Measurements from ENCODE around the gene PSMB10. TPM values are rescaled to one million over a fixed set of nuclear protein-coding genes. Genes with fewer than 3 reads are reported as not detected.

Gene PSMB10
- total RNA-seq, 4 donors from 2014 or later: 22.9 to 57.6 (median 39.4) TPM

GRCh38 chr16:67933805-67934204 lies 2.8 kb downstream of the PSMB10 start:
- Histone ChIP-seq H3K4me3 (no peak overlapping the region), H3K9me3 (no peaks in the 10 kb centered on the region), H3K36me3 (peaks cover 0 to 41% (median 5%) of the 10 kb centered on the region in 3 donors), H3K27me3 (no peaks in the 10 kb centered on the region), H3K27ac (no peak overlapping the region), H3K4me1 (peaks cover 0 to 27% (median 20%) of the 10 kb centered on the region in 4 donors)
- TF ChIP-seq POLR2A (IDR thresholded peaks at IDR 0.05) (no peak), CTCF (IDR thresholded peaks at IDR 0.05) (no peak), EP300 (IDR thresholded peaks at IDR 0.05) (no peak)
- no peak for DNase-seq (ENCODE audit: low spot score in 2 of 2)
- WGBS, 2 donors: 80 to 82% methylated on average over 6 to 7 of the region's 7 CpGs

DNA sequence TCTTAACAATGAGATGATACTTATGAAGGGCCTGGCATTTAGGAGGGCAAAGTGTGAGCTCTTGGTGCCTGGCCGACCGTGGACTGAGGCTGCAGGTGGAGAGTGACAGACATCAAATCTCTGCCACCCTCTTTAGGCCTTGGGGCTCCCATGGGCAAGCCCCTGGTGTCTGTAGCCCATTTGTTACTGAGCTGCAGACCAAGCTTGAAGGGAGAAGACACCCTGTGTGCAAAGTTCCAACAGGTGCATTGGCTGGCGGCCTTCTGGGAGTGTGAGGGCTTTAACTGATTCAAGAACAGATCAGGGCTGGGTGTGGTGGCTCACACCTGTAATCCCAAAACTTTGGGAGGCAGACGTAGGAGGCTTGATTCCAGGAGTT lies 4.2 kb downstream of the PSMB10 start:
- TF ChIP-seq POLR2A (IDR thresholded peaks at IDR 0.05) (no peak), EP300 (IDR thresholded peaks at IDR 0.05) (no peak), CTCF (IDR thresholded peaks at IDR 0.05) (no peak)
- no peaks in the 10 kb centered on the region for H3K9me3 ChIP-seq
- peaks cover 0 to 28% (median 19%) of the 10 kb centered on the region in 4 donors for H3K4me1 ChIP-seq
- H3K27ac ChIP-seq: no peak overlapping the region
- no peak overlapping the region for H3K4me3 ChIP-seq
- peaks cover 0 to 53% (median 8%) of the 10 kb centered on the region in 3 donors for H3K36me3 ChIP-seq
- 85 to 100% methylated on average over 2 to 4 of the region's 4 CpGs for WGBS, 2 donors
- DNase-seq (ENCODE audit: low spot score in 2 of 2): no peak
- no peaks in the 10 kb centered on the region for H3K27me3 ChIP-seq

DNA sequence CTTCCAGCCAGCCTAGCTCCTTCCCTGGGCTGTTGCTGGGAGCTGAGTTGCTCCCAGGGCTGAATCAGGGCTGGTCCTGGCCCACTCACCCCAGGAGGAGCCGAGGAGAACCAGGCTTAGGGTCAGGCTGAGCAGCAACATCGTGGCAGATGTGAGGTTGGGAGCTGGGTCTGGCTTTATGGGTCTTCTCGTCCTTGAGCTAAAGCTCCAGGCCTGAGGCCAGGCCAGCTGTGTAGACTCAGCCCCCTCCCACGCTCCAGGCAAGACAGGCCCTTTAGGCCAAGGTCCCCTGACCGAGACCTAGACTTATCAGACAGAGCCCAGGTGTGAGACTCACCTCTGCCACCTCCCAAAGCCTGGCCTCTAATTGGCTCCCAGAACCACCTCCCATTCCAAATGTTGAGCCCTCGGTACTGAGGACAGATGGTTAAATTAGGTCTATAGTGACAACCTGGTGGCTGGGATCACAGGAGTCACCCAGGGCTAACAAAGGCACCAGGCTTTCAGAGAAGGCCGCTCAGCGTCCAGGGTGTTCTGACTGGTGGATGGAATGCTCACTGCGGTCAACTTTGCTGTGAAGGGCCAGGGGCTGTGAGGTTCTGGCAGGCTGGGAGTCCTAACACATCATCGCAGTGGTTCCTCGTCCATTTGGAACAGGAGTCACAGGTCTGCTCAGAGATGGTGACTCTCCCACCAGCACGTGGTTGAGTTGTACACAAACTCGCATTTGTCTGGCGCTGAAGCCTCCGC lies 4.8 kb downstream of the PSMB10 start, which contains the start of gene CTRL:
Gene CTRL (minus strand): TSS at position 151 of the 750 bp plus-strand sequence. CDS start 10 bp downstream, at position 141.
- H3K4me1 ChIP-seq: peaks cover 0 to 25% (median 13%) of the 10 kb centered on the region in 4 donors
- H3K27me3 ChIP-seq: no peaks in the 10 kb centered on the region
- TF ChIP-seq CTCF (IDR thresholded peaks at IDR 0.05): no peak
- WGBS, 2 donors: 85 to 87% methylated on average over 12 to 13 of the region's 15 CpGs
- no peak within 1 kb of the TSS for H3K4me3 ChIP-seq
- DNase-seq (ENCODE audit: low spot score in 2 of 2): no peak
- peaks cover 0 to 59% (median 11%) of the 10 kb centered on the region in 3 donors for H3K36me3 ChIP-seq
- H3K27ac ChIP-seq: no peak within 1 kb of the TSS
- no peaks in the 10 kb centered on the region for H3K9me3 ChIP-seq

- 86 to 88% methylated on average over 14 to 16 of the region's 17 CpGs for WGBS, 2 donors
- Histone ChIP-seq H3K4me1 (peaks cover 0 to 35% (median 12%) of the 10 kb centered on the region in 4 donors), H3K36me3 (peaks cover 0 to 64% (median 11%) of the 10 kb centered on the region in 3 donors), H3K9me3 (no peaks in the 10 kb centered on the region), H3K27me3 (no peaks in the 10 kb centered on the region), H3K4me3 (no peak overlapping the region), H3K27ac (no peak overlapping the region)
- DNase-seq (ENCODE audit: low spot score in 2 of 2): no peak
- TF ChIP-seq EP300 (IDR thresholded peaks at IDR 0.05): no peak
- TF ChIP-seq CTCF (IDR thresholded peaks at IDR 0.05): no peak
- TF ChIP-seq POLR2A (IDR thresholded peaks at IDR 0.05): no peak
Observed at GRCh38 chr16:67930678-67931211, 5.9 kb downstream of the PSMB10 start.

GRCh38 chr16:67930191-67930590 lies 6.5 kb downstream of the PSMB10 start:
- TF ChIP-seq EP300 (IDR thresholded peaks at IDR 0.05): no peak
- TF ChIP-seq CTCF (IDR thresholded peaks at IDR 0.05): no peak
- no peak for TF ChIP-seq POLR2A (IDR thresholded peaks at IDR 0.05)
- H3K4me3 ChIP-seq: no peak overlapping the region
- H3K27ac ChIP-seq: no peak overlapping the region
- H3K36me3 ChIP-seq: peaks cover 0 to 64% (median 11%) of the 10 kb centered on the region in 3 donors
- no peaks in the 10 kb centered on the region for H3K9me3 ChIP-seq
- H3K27me3 ChIP-seq: no peaks in the 10 kb centered on the region
- no peak for DNase-seq (ENCODE audit: low spot score in 2 of 2)
- 90 to 92% methylated on average over 14 of the region's 14 CpGs for WGBS, 2 donors
- peaks cover 0 to 35% (median 9%) of the 10 kb centered on the region in 4 donors for H3K4me1 ChIP-seq
